ENCODE results near the gene FNBP1L. TPM values are rescaled to one million over a fixed set of nuclear protein-coding genes. Genes with fewer than 3 reads are reported as not detected.

Gene FNBP1L
- total and polyA plus RNA-seq, 2 of the 8 experiments (the other 6 are each of a cell fraction or from before 2014, with no cell fraction given): 48.9 to 95.9 TPM

GRCh38 chr1:93603106-93603505 is 155.2 kb downstream of the FNBP1L start:
- H2AK5ac ChIP-seq (ENCODE audit: low read depth, low read length): no peak overlapping the region
- H3K4ac ChIP-seq (replicated peaks; ENCODE audit: insufficient read length, low read depth, low read length): no peak overlapping the region
- no peak overlapping the region for H2AFZ ChIP-seq (ENCODE audit: low read length)
- H3K56ac ChIP-seq (replicated peaks; ENCODE audit: insufficient read length, low read depth, low read length): no peak overlapping the region
- peaks cover 3% of the 10 kb centered on the region; the same call in 1 of the 2 replicates for H3K79me1 ChIP-seq (ENCODE audit: low read depth, low read length)
- no peak overlapping the region for H2BK120ac ChIP-seq (replicated peaks; ENCODE audit: low read depth, low read length)
- no peaks in the 10 kb centered on the region for H3K27me3 ChIP-seq (replicated peaks in 1 of 4; ENCODE audit: control insufficient read depth in 3 of 4, extremely low read depth in 1 of 4, insufficient read depth in 3 of 4, low read length in 3 of 4)
- no peak overlapping the region for H4K91ac ChIP-seq (replicated peaks; ENCODE audit: insufficient read length, low read length)
- no peak overlapping the region for H3K14ac ChIP-seq (ENCODE audit: insufficient read length)
- H3K9ac ChIP-seq (replicated peaks in 1 of 4; ENCODE audit: extremely low read depth in 1 of 4, low read depth in 3 of 4, low read length in 3 of 4): no peak overlapping the region
- no peak overlapping the region for H3K27ac ChIP-seq (ENCODE audit: low read depth, low read length)
- no peak overlapping the region for H4K8ac ChIP-seq (ENCODE audit: extremely low read depth, insufficient read depth, low read length)
- no peak overlapping the region for H2BK5ac ChIP-seq (ENCODE audit: low read depth, low read length)
- H2BK20ac ChIP-seq (ENCODE audit: low read length): no peak overlapping the region
- no peak overlapping the region for H3K4me2 ChIP-seq (ENCODE audit: insufficient read depth in 1 of 2, low read depth in 2 of 2, low read length in 2 of 2)
- ChIA-PET POLR2A (ENCODE audit: partially characterized antibody) (interaction anchor here (1.3 kb wide), 1 partner anchor 10 kb away, joined by 4 read pairs; no protein-coding TSS in a partner anchor), CTCF (ENCODE audit: partially characterized antibody) (interaction anchor here (1.2 kb wide), 1 partner anchor 298 kb away, joined by 3 read pairs; no protein-coding TSS in a partner anchor)
- H3K79me2 ChIP-seq (ENCODE audit: control insufficient read depth in 1 of 2, insufficient read depth in 2 of 2, low read length in 2 of 2): no peaks in the 10 kb centered on the region; a peak in 1 of 4 replicates
- 97% methylated on average over 3 of the region's 3 CpGs; no CpG with 5 or more reads in 1 of the 2 experiments for WGBS, 2 experiments (ENCODE audit: extremely low coverage in 1 of 2, insufficient coverage in 1 of 2, insufficient read length in 1 of 2, insufficient replicate concordance in 2 of 2, low coverage in 1 of 2, low lambda C conversion rate in 2 of 2, missing lambda C conversion rate in 1 of 2)
- peaks cover 0 to 3% of the 10 kb centered on the region in 2 experiments for H4K20me1 ChIP-seq (replicated peaks in 1 of 2; ENCODE audit: control insufficient read depth in 1 of 2, insufficient read depth in 2 of 2, low read length in 2 of 2)
- H3K4me3 ChIP-seq (ENCODE audit: extremely low read depth in 1 of 4, insufficient read depth in 2 of 4, low read depth in 3 of 4, low read length in 4 of 4): no peak overlapping the region
- H3K18ac ChIP-seq (ENCODE audit: extremely low read depth, low read length): no peak overlapping the region
- no peak overlapping the region for H4K5ac ChIP-seq (ENCODE audit: insufficient read length, low read depth, low read length)
- H3K23ac ChIP-seq (ENCODE audit: insufficient read length): no peak overlapping the region
- H3K23me2 ChIP-seq (ENCODE audit: low read depth, low read length): no peaks in the 10 kb centered on the region
- H3K9me3 ChIP-seq (ENCODE audit: insufficient read depth in 2 of 2, low read depth in 1 of 2, low read length in 1 of 2): no peaks in the 10 kb centered on the region
- no peak overlapping the region for H2BK15ac ChIP-seq (ENCODE audit: low read length)
- DNase-seq (ENCODE audit: low read depth in 1 of 2, low spot score in 2 of 2): no peak
- no peak for FAIRE-seq
- TF ChIP-seq KDM4A (IDR thresholded peaks at IDR 0.05; ENCODE audit: low read depth, low read length, severe bottlenecking): no peak
- TF ChIP-seq POLR2A (IDR thresholded peaks at IDR 0.05; ENCODE audit: control extremely low read depth in 1 of 2, low read depth in 2 of 2, low read length in 2 of 2): no peak
- no peak for TF ChIP-seq SUZ12 (IDR thresholded peaks at IDR 0.05; ENCODE audit: low read length)
- TF ChIP-seq CEBPB (IDR thresholded peaks at IDR 0.05; ENCODE audit: low read depth, low read length): no peak
- TF ChIP-seq RFX5 (IDR thresholded peaks at IDR 0.05; ENCODE audit: borderline replicate concordance, low read depth, low read length): no peak
- no peak for TF ChIP-seq EZH2 (IDR thresholded peaks at IDR 0.05; ENCODE audit: low read depth, low read length, severe bottlenecking)
- TF ChIP-seq NANOG (IDR thresholded peaks at IDR 0.05; ENCODE audit: insufficient read depth, low read depth, low read length, poor library complexity, severe bottlenecking): no peak
- no peak for TF ChIP-seq JUND (IDR thresholded peaks at IDR 0.05; ENCODE audit: low read length)
- no peak for TF ChIP-seq ATF2 (IDR thresholded peaks at IDR 0.05; ENCODE audit: low read length)
- TF ChIP-seq CHD1 (IDR thresholded peaks at IDR 0.05; ENCODE audit: low read depth, low read length): no peak
- no peak for TF ChIP-seq TEAD4 (IDR thresholded peaks at IDR 0.05; ENCODE audit: low read depth, low read length)
- TF ChIP-seq RXRA (IDR thresholded peaks at IDR 0.05; ENCODE audit: insufficient read depth, low read depth, low read length): no peak
- no peaks in the 10 kb centered on the region for H3K36me3 ChIP-seq (ENCODE audit: control insufficient read depth in 2 of 4, insufficient read depth in 4 of 4, low read length in 3 of 4)
- peaks cover 0 to 2% (median under 1%) of the 10 kb centered on the region in 4 experiments; a peak in 2 of 7 replicates for H3K4me1 ChIP-seq (replicated peaks in 1 of 4; ENCODE audit: control insufficient read depth in 3 of 4, insufficient read depth in 4 of 4, low read length in 3 of 4)
- H2BK12ac ChIP-seq (ENCODE audit: low read depth, low read length): no peak overlapping the region

Measured in H1 (cell line).